Measurements from ENCODE around the gene HOOK1.

Gene HOOK1

GRCh38 chr1:59879574-59879973 is 64.8 kb downstream of the HOOK1 start:
- H3K9me3 ChIP-seq (ENCODE audit: control insufficient read depth, low read length), result peaks cover 4% of the 10 kb centered on the region
- no peak overlapping the region for H2BK12ac ChIP-seq (ENCODE audit: low read length in 2 of 2)
- no peaks in the 10 kb centered on the region for H3K4me1 ChIP-seq (ENCODE audit: control insufficient read depth, insufficient read depth, low read depth, low read length)
- 25% methylated on average over 4 of the region's 5 CpGs for WGBS
- H4K91ac ChIP-seq (ENCODE audit: low read length), result no peak overlapping the region
- H3K4me2 ChIP-seq (ENCODE audit: low read length, poor library complexity, severe bottlenecking), result no peak overlapping the region
- H3K9ac ChIP-seq (ENCODE audit: low read length), result no peak overlapping the region
- H3K14ac ChIP-seq (ENCODE audit: low read length in 2 of 2), result no peak overlapping the region
- H2BK5ac ChIP-seq (ENCODE audit: low read depth, low read length, poor library complexity, severe bottlenecking), result no peak overlapping the region
- H3K18ac ChIP-seq (ENCODE audit: low read depth in 1 of 2, low read length in 2 of 2), result no peak overlapping the region
- no peak overlapping the region for H2BK15ac ChIP-seq (ENCODE audit: low read depth, poor library complexity, severe bottlenecking)
- no peak overlapping the region for H2BK120ac ChIP-seq (ENCODE audit: low read depth, low read length)
- H2AFZ ChIP-seq (ENCODE audit: low read depth, low read length), result no peak overlapping the region
- no peak overlapping the region for H3K4ac ChIP-seq (ENCODE audit: low read depth in 1 of 2, low read length in 2 of 2)
- peaks cover 0 to 2% of the 10 kb centered on the region in 2 experiments for H3K27me3 ChIP-seq (ENCODE audit: control insufficient read depth in 1 of 2, insufficient read depth in 1 of 2, low read length in 2 of 2)
- no peak overlapping the region for H3K27ac ChIP-seq (ENCODE audit: low read length, poor library complexity, severe bottlenecking)
- H3K23ac ChIP-seq (ENCODE audit: low read length in 2 of 2), result no peak overlapping the region
- H3K36me3 ChIP-seq (ENCODE audit: control insufficient read depth in 1 of 2, insufficient read depth in 2 of 2, low read depth in 1 of 2, low read length in 2 of 2), result no peaks in the 10 kb centered on the region
- H4K8ac ChIP-seq (ENCODE audit: low read length), result no peak overlapping the region
- H3K4me3 ChIP-seq (ENCODE audit: insufficient read depth in 1 of 2, low read depth in 1 of 2, low read length in 2 of 2), result no peak overlapping the region
- peak; percentile 60 for DNase-seq
- no peak overlapping the region for H2AK5ac ChIP-seq (ENCODE audit: low read length, severe bottlenecking)
- H3K79me1 ChIP-seq (replicated peaks; ENCODE audit: low read length, poor library complexity, severe bottlenecking), result no peaks in the 10 kb centered on the region

GRCh38 chr1:59879996-59880505 is 65.3 kb downstream of the HOOK1 start:
- Histone ChIP-seq H3K9ac (ENCODE audit: low read length) (no peak overlapping the region), H4K91ac (ENCODE audit: low read length) (no peak overlapping the region), H3K4me2 (ENCODE audit: low read length, poor library complexity, severe bottlenecking) (no peak overlapping the region), H2BK5ac (ENCODE audit: low read depth, low read length, poor library complexity, severe bottlenecking) (no peak overlapping the region), H3K4me3 (ENCODE audit: insufficient read depth in 1 of 2, low read depth in 1 of 2, low read length in 2 of 2) (no peak overlapping the region), H3K27me3 (ENCODE audit: control insufficient read depth in 1 of 2, insufficient read depth in 1 of 2, low read length in 2 of 2) (peaks cover 0 to 4% of the 10 kb centered on the region in 2 experiments), H2BK15ac (ENCODE audit: low read depth, poor library complexity, severe bottlenecking) (no peak overlapping the region), H3K9me3 (ENCODE audit: control insufficient read depth, low read length) (peaks cover 4% of the 10 kb centered on the region), H3K36me3 (ENCODE audit: control insufficient read depth in 1 of 2, insufficient read depth in 2 of 2, low read depth in 1 of 2, low read length in 2 of 2) (no peaks in the 10 kb centered on the region), H4K8ac (ENCODE audit: low read length) (no peak overlapping the region), H3K14ac (ENCODE audit: low read length in 2 of 2) (no peak overlapping the region), H3K27ac (ENCODE audit: low read length, poor library complexity, severe bottlenecking) (no peak overlapping the region), H3K18ac (ENCODE audit: low read depth in 1 of 2, low read length in 2 of 2) (no peak overlapping the region), H2AFZ (ENCODE audit: low read depth, low read length) (no peak overlapping the region), H3K79me1 (replicated peaks; ENCODE audit: low read length, poor library complexity, severe bottlenecking) (no peaks in the 10 kb centered on the region), H3K23ac (ENCODE audit: low read length in 2 of 2) (no peak overlapping the region), H2BK12ac (ENCODE audit: low read length in 2 of 2) (no peak overlapping the region), H3K4me1 (ENCODE audit: control insufficient read depth, insufficient read depth, low read depth, low read length) (no peaks in the 10 kb centered on the region), H2AK5ac (ENCODE audit: low read length, severe bottlenecking) (no peak overlapping the region), H3K4ac (ENCODE audit: low read depth in 1 of 2, low read length in 2 of 2) (no peak overlapping the region), H2BK120ac (ENCODE audit: low read depth, low read length) (no peak overlapping the region)
- WGBS, result 47% methylated on average over 3 of the region's 3 CpGs
- peak; percentile 3 for DNase-seq

GRCh38 chr1:59880735-59881134 is 66.0 kb downstream of the HOOK1 start:
- no peak overlapping the region for H3K14ac ChIP-seq (ENCODE audit: low read length in 2 of 2)
- no peak overlapping the region for H2BK5ac ChIP-seq (ENCODE audit: low read depth, low read length, poor library complexity, severe bottlenecking)
- H3K36me3 ChIP-seq (ENCODE audit: control insufficient read depth in 1 of 2, insufficient read depth in 2 of 2, low read depth in 1 of 2, low read length in 2 of 2), result no peaks in the 10 kb centered on the region
- no peak overlapping the region for H4K8ac ChIP-seq (ENCODE audit: low read length)
- no peak overlapping the region for H2BK12ac ChIP-seq (ENCODE audit: low read length in 2 of 2)
- H2BK120ac ChIP-seq (ENCODE audit: low read depth, low read length), result no peak overlapping the region
- H3K27ac ChIP-seq (ENCODE audit: low read length, poor library complexity, severe bottlenecking), result no peak overlapping the region
- H4K91ac ChIP-seq (ENCODE audit: low read length), result no peak overlapping the region
- H3K4me2 ChIP-seq (ENCODE audit: low read length, poor library complexity, severe bottlenecking), result no peak overlapping the region
- no peak overlapping the region for H3K23ac ChIP-seq (ENCODE audit: low read length in 2 of 2)
- no peak overlapping the region for H3K4ac ChIP-seq (ENCODE audit: low read depth in 1 of 2, low read length in 2 of 2)
- H2AK5ac ChIP-seq (ENCODE audit: low read length, severe bottlenecking), result no peak overlapping the region
- no peaks in the 10 kb centered on the region for H3K4me1 ChIP-seq (ENCODE audit: control insufficient read depth, insufficient read depth, low read depth, low read length)
- no peak overlapping the region for H2AFZ ChIP-seq (ENCODE audit: low read depth, low read length)
- DNase-seq, result no peak
- H3K9ac ChIP-seq (ENCODE audit: low read length), result no peak overlapping the region
- H3K79me1 ChIP-seq (replicated peaks; ENCODE audit: low read length, poor library complexity, severe bottlenecking), result no peaks in the 10 kb centered on the region
- H3K9me3 ChIP-seq (ENCODE audit: control insufficient read depth, low read length), result peaks cover 4% of the 10 kb centered on the region
- 96% methylated on average over 1 of the region's 2 CpGs for WGBS
- peaks cover 0 to 9% of the 10 kb centered on the region in 2 experiments for H3K27me3 ChIP-seq (ENCODE audit: control insufficient read depth in 1 of 2, insufficient read depth in 1 of 2, low read length in 2 of 2)
- no peak overlapping the region for H3K4me3 ChIP-seq (ENCODE audit: insufficient read depth in 1 of 2, low read depth in 1 of 2, low read length in 2 of 2)
- H2BK15ac ChIP-seq (ENCODE audit: low read depth, poor library complexity, severe bottlenecking), result no peak overlapping the region
- H3K18ac ChIP-seq (ENCODE audit: low read depth in 1 of 2, low read length in 2 of 2), result no peak overlapping the region

GRCh38 chr1:59885160-59885832 is 70.5 kb downstream of the HOOK1 start:
- Histone ChIP-seq H3K23ac (ENCODE audit: low read length in 2 of 2) (no peak overlapping the region), H3K14ac (ENCODE audit: low read length in 2 of 2) (no peak overlapping the region), H2BK5ac (ENCODE audit: low read depth, low read length, poor library complexity, severe bottlenecking) (no peak overlapping the region), H2BK15ac (ENCODE audit: low read depth, poor library complexity, severe bottlenecking) (no peak overlapping the region), H3K36me3 (ENCODE audit: control insufficient read depth in 1 of 2, insufficient read depth in 2 of 2, low read depth in 1 of 2, low read length in 2 of 2) (no peaks in the 10 kb centered on the region), H2BK12ac (ENCODE audit: low read length in 2 of 2) (no peak overlapping the region), H3K4me3 (ENCODE audit: insufficient read depth in 1 of 2, low read depth in 1 of 2, low read length in 2 of 2) (no peak overlapping the region), H2BK120ac (ENCODE audit: low read depth, low read length) (no peak overlapping the region), H2AFZ (ENCODE audit: low read depth, low read length) (no peak overlapping the region), H2AK5ac (ENCODE audit: low read length, severe bottlenecking) (no peak overlapping the region), H3K27ac (ENCODE audit: low read length, poor library complexity, severe bottlenecking) (no peak overlapping the region), H4K8ac (ENCODE audit: low read length) (no peak overlapping the region), H3K9me3 (ENCODE audit: control insufficient read depth, low read length) (peaks cover 4% of the 10 kb centered on the region), H3K27me3 (ENCODE audit: control insufficient read depth in 1 of 2, insufficient read depth in 1 of 2, low read length in 2 of 2) (peaks cover 0 to 9% of the 10 kb centered on the region in 2 experiments), H3K9ac (ENCODE audit: low read length) (no peak overlapping the region), H3K4me2 (ENCODE audit: low read length, poor library complexity, severe bottlenecking) (no peak overlapping the region), H3K4ac (ENCODE audit: low read depth in 1 of 2, low read length in 2 of 2) (no peak overlapping the region), H3K18ac (ENCODE audit: low read depth in 1 of 2, low read length in 2 of 2) (no peak overlapping the region), H3K79me1 (replicated peaks; ENCODE audit: low read length, poor library complexity, severe bottlenecking) (no peaks in the 10 kb centered on the region), H3K4me1 (ENCODE audit: control insufficient read depth, insufficient read depth, low read depth, low read length) (no peaks in the 10 kb centered on the region), H4K91ac (ENCODE audit: low read length) (no peak overlapping the region)
- DNase-seq, result no peak
- 58% methylated on average over 2 of the region's 3 CpGs for WGBS
